IPS DF 6.9 (cell line): ENCODE results near the gene SYNDIG1L.

ENCODE experiments used
- DNase-seq: peaks from one replicate; pipeline ENCODE4 v3.0.0-alpha.2; 2013; ENCODE audit warnings: low read depth, low spot score
- H3K27ac ChIP-seq: one replicate; pipeline ENCODE4 v1.5.1; 2013; ENCODE audit warnings: low read length, control low read depth
- H3K27me3 ChIP-seq: 2 replicates; pipeline ENCODE4 v1.6.1; 2013; ENCODE audit warnings: mild to moderate bottlenecking, low read length; ENCODE audit not compliant: control insufficient read depth, insufficient read depth
- H3K36me3 ChIP-seq: 2 replicates; pipeline ENCODE4 v1.6.1; 2013; ENCODE audit warnings: low read length; ENCODE audit not compliant: control insufficient read depth, insufficient read depth
- H3K4me1 ChIP-seq: 2 replicates; pipeline ENCODE4 v1.6.1; 2013; ENCODE audit warnings: low read length; ENCODE audit not compliant: control insufficient read depth, insufficient read depth
- H3K4me3 ChIP-seq: 2 replicates; pipeline ENCODE4 v1.5.1; 2013; ENCODE audit warnings: mild to moderate bottlenecking, low read length
- H3K9me3 ChIP-seq: 2 replicates; pipeline ENCODE4 v1.6.1; 2013; ENCODE audit warnings: low read length, inconsistent platforms; ENCODE audit not compliant: control insufficient read depth, insufficient read depth
- WGBS: extraction: QIAGEN DNeasy Blood & Tissue Kit; methylation state at CpG from one replicate; pipeline ENCODE4 v1.1.7; 2013; ENCODE audit warnings: mixed read lengths, missing lambda C conversion rate; ENCODE audit not compliant: insufficient read length, insufficient coverage; 5-methylcytosine and 5-hydroxymethylcytosine counted together

SYNDIG1L gene

DNA sequence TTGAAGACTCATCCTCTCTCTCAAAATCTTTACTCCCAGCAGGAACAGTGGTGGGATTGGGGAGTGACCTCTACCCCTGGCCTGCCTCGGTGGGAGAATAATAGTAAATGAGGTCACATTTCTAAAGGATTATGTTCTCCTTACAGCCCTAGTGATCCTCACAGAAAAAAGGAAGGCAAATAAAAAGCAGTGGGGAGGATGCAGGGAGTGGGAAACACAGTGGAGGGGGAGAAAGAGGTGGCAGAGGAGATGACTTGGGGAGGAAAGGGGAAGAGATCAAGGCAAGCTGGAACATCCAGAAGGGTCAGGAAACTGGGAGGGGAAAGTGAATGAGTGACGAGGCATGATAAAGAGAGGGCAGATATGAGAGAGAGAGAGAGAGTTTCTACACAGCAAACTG, 8.3 kb upstream of the SYNDIG1L start:
- no CpG with 5 or more reads among the region's 2 CpGs for whole genome bisulfite sequencing
- DNase-seq = no peak
- no peak overlapping the region for H3K27ac ChIP-seq
- H3K27me3 ChIP-seq = no peaks in the 10 kb centered on the region
- H3K4me1 ChIP-seq = peaks cover 8% of the 10 kb centered on the region
- H3K9me3 ChIP-seq = no peaks in the 10 kb centered on the region
- H3K4me3 ChIP-seq = no peak overlapping the region
- H3K36me3 ChIP-seq = no peaks in the 10 kb centered on the region

DNA sequence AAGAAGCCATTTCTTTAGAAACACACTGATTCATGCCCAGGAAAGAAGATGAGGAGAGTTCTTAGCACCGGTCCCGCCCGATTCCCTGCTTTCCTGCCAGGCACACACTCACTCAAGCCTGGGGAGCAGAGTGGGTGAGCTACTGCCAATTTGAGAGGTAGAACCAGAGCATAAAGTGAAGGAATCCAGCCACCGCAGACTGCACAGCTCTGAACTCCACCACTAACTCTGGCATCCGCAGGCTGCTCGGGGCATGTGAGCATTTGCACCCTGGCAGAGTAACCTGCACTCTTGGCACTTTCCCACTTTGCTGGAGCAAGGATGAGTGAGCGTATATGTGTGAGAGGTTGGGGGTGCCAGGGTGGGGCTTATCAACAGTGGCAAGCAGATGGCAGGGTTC, 4.0 kb upstream of the SYNDIG1L start:
- Histone ChIP-seq H3K4me3 (no peak overlapping the region), H3K27ac (no peak overlapping the region), H3K27me3 (no peaks in the 10 kb centered on the region), H3K9me3 (no peaks in the 10 kb centered on the region), H3K4me1 (peaks cover 16% of the 10 kb centered on the region), H3K36me3 (no peaks in the 10 kb centered on the region)
- no peak for DNase-seq
- no CpG with 5 or more reads among the region's 7 CpGs for whole genome bisulfite sequencing

DNA sequence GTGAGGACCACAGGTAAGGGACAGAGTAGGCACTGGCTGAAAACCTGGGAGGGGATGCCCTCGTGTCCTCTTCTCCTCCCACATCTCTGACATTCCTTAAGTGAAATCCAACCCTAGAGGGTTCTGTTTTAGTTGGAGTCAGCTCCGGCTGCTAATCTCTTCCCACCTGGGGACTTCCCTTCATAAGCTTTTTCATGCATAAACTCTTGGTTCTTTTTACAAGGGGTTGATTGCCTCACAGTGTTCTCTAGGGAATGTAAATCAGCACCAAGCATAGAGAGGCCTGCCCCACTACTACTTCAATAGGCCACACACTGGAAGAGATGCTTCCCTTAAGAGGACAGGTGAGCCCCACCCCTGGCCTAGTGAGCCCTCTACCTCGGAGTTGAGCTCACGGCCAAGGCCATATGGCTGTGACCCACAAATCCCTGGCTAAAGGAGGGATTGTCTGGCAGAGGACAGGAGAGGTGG, 3.2 kb upstream of the SYNDIG1L start:
- H3K27ac ChIP-seq = no peak overlapping the region
- H3K36me3 ChIP-seq = no peaks in the 10 kb centered on the region
- DNase-seq = peak; percentile 77
- no peaks in the 10 kb centered on the region for H3K9me3 ChIP-seq
- no CpG with 5 or more reads among the region's 4 CpGs for WGBS
- H3K27me3 ChIP-seq = no peaks in the 10 kb centered on the region
- peaks cover 16% of the 10 kb centered on the region for H3K4me1 ChIP-seq
- H3K4me3 ChIP-seq = no peak overlapping the region

GRCh38 chr14:74427651-74428050, 1.6 kb upstream of the SYNDIG1L start:
- Histone ChIP-seq H3K4me1 (peaks cover 15% of the 10 kb centered on the region), H3K9me3 (no peaks in the 10 kb centered on the region), H3K27ac (no peak overlapping the region), H3K36me3 (no peaks in the 10 kb centered on the region), H3K4me3 (no peak overlapping the region), H3K27me3 (no peaks in the 10 kb centered on the region)
- WGBS = no CpG with 5 or more reads among the region's 1 CpG
- no peak for DNase-seq

GRCh38 chr14:74425525-74426201, 347 bp downstream of the SYNDIG1L start:
- whole genome bisulfite sequencing = no CpG with 5 or more reads among the region's 66 CpGs
- H3K27me3 ChIP-seq = no peaks in the 10 kb centered on the region
- peaks cover 15% of the 10 kb centered on the region for H3K4me1 ChIP-seq
- DNase-seq = no peak
- H3K36me3 ChIP-seq = no peaks in the 10 kb centered on the region
- peak overlapping the region; percentile 52; the same call in 1 of the 2 replicates for H3K4me3 ChIP-seq
- no peak overlapping the region for H3K27ac ChIP-seq
- H3K9me3 ChIP-seq = no peaks in the 10 kb centered on the region

GRCh38 chr14:74424606-74425005, 1.4 kb downstream of the SYNDIG1L start:
- Histone ChIP-seq H3K9me3 (no peaks in the 10 kb centered on the region), H3K27ac (no peak overlapping the region), H3K36me3 (no peaks in the 10 kb centered on the region), H3K4me3 (no peak overlapping the region), H3K27me3 (no peaks in the 10 kb centered on the region), H3K4me1 (peaks cover 11% of the 10 kb centered on the region)
- no CpG with 5 or more reads among the region's 3 CpGs for WGBS
- no peak for DNase-seq

- Histone ChIP-seq H3K36me3 (no peaks in the 10 kb centered on the region), H3K27me3 (no peaks in the 10 kb centered on the region), H3K9me3 (no peaks in the 10 kb centered on the region), H3K4me3 (no peak overlapping the region), H3K27ac (no peak overlapping the region), H3K4me1 (peaks cover 5% of the 10 kb centered on the region)
- no CpG with 5 or more reads among the region's 7 CpGs for WGBS
- DNase-seq = no peak
Observed at GRCh38 chr14:74423246-74423645, 2.8 kb downstream of the SYNDIG1L start.

DNA sequence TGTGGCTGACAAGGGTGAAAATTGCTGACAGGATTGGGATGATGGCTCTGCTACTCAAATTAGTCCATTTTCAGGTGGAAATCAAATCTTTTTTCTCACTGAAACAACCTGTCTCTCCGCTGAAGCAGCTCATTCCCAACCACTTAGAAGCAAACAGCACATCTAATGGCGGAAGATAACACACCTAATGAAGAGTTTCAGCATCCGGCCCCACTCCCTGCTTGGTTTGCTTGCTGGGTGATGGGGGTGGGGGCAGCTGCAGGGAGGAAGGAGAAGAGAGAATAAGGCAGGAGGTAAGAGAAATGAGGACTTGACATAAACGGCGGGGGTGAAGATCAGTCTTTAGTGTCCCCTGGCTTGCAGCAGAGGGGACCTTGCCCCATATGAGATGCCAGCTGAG, 4.0 kb downstream of the SYNDIG1L start:
- no peaks in the 10 kb centered on the region for H3K36me3 ChIP-seq
- no peaks in the 10 kb centered on the region for H3K27me3 ChIP-seq
- no CpG with 5 or more reads among the region's 5 CpGs for WGBS
- H3K27ac ChIP-seq = no peak overlapping the region
- no peak for DNase-seq
- no peaks in the 10 kb centered on the region for H3K9me3 ChIP-seq
- H3K4me1 ChIP-seq = peaks cover 5% of the 10 kb centered on the region
- H3K4me3 ChIP-seq = no peak overlapping the region

DNA sequence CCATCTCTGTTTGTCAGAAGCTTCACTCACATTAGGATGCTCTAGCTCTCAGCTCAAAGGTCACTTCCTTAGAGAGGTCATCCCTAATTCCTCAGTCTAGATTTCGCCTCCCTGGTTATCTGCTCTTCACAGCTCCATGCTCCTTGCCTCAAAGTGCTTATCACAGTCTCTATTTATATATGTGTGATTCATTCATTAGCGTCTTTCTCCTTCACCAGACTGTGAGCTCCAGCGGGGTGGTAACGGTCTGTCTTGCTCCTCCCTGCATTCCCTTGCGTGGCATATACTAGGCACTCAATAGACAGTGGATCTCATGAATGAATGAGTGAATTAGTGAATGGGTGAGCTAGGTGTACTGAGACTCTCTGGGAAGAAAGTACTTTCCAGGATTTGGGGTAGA, 6.9 kb downstream of the SYNDIG1L start:
- H3K4me1 ChIP-seq = peaks cover 5% of the 10 kb centered on the region; the same call in 1 of the 2 replicates
- H3K4me3 ChIP-seq = no peak overlapping the region
- H3K27me3 ChIP-seq = no peaks in the 10 kb centered on the region
- DNase-seq = no peak
- no CpG with 5 or more reads among the region's 5 CpGs for WGBS
- no peaks in the 10 kb centered on the region for H3K9me3 ChIP-seq
- no peaks in the 10 kb centered on the region for H3K36me3 ChIP-seq
- H3K27ac ChIP-seq = no peak overlapping the region

GRCh38 chr14:74418031-74418430, 8.0 kb downstream of the SYNDIG1L start:
- Histone ChIP-seq H3K9me3 (no peaks in the 10 kb centered on the region), H3K27ac (no peak overlapping the region), H3K36me3 (no peaks in the 10 kb centered on the region), H3K4me3 (no peak overlapping the region), H3K27me3 (no peaks in the 10 kb centered on the region), H3K4me1 (peaks cover 11% of the 10 kb centered on the region; the same call in 1 of the 2 replicates)
- DNase-seq = no peak
- WGBS = no CpG with 5 or more reads among the region's 8 CpGs

DNA sequence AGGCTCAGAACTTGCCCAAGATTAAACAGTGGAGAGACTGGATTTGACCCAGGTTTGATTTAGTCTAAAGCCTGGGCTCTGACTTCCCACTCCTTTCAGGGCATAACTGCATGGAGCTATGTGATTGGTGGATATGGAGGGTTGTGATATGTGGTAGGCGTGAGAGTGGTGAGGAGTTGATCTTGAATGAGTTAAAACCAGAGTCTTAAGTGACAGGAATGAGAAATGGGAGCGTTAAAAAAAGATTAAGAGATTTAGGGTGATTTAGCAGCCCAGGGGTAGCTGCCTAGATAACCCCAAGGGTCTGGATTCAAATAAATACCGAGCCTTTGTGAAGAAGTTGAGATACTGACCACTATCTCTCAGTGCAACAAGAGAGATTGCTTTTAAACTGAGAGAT, 8.4 kb downstream of the SYNDIG1L start:
- no peak overlapping the region for H3K4me3 ChIP-seq
- no peak for DNase-seq
- H3K27ac ChIP-seq = no peak overlapping the region
- 100% methylated on average over 2 of the region's 3 CpGs for WGBS
- H3K36me3 ChIP-seq = no peaks in the 10 kb centered on the region
- H3K27me3 ChIP-seq = no peaks in the 10 kb centered on the region
- H3K4me1 ChIP-seq = peaks cover 11% of the 10 kb centered on the region; the same call in 1 of the 2 replicates
- no peaks in the 10 kb centered on the region for H3K9me3 ChIP-seq
